DND-41 (cell line): Measurements from ENCODE around the gene SLC30A5.

Experiments used
- ATAC-seq: fragments of 200-7000 bp; cut with Tn5 transposase; 3 replicates; pipeline ENCODE4 v1.9.1; 2021; ENCODE audit warnings: low read depth; ENCODE audit not compliant: insufficient read depth
- DNase-seq: peaks from one replicate; pipeline ENCODE4 v3.0.0-alpha.2; 2020
- H2AFZ ChIP-seq: 2 replicates; pipeline ENCODE4 v1.6.0; 2012; ENCODE audit warnings: low read depth, low read length
- H3K27ac ChIP-seq: 2 replicates; pipeline ENCODE4 v1.5.1; 2012; ENCODE audit warnings: low read length, inconsistent platforms
- H3K27me3 ChIP-seq: fragments of 200-600 bp; sonication (generic); 2 replicates; pipeline ENCODE4 v1.6.0; 2012; ENCODE audit warnings: low read length, mild to moderate bottlenecking, inconsistent platforms; ENCODE audit not compliant: insufficient read depth, poor library complexity
- H3K36me3 ChIP-seq: 2 replicates; pipeline ENCODE4 v1.5.1; 2012; ENCODE audit warnings: low read length, inconsistent platforms; ENCODE audit not compliant: insufficient read depth
- H3K4me1 ChIP-seq: 2 replicates; pipeline ENCODE4 v1.5.1; 2012; ENCODE audit warnings: mild to moderate bottlenecking, low read length; ENCODE audit not compliant: insufficient read depth
- H3K4me2 ChIP-seq: 2 replicates; pipeline ENCODE4 v1.6.0; 2012; ENCODE audit warnings: mild to moderate bottlenecking, moderate library complexity, low read length, inconsistent platforms; ENCODE audit not compliant: insufficient read depth
- H3K4me3 ChIP-seq, 2 experiments: fragments of 200-600 bp in 1 of 2; shearing (Covaris generic) in 1 of 2; 2 replicates each; pipeline ENCODE4 v1.5.1; 2012 to 2016; ENCODE audit warnings: inconsistent platforms in 2 of 2, low read length in 2 of 2, mild to moderate bottlenecking in 2 of 2, low read depth in 1 of 2, moderate library complexity in 1 of 2
- H3K79me2 ChIP-seq: 2 replicates; pipeline ENCODE4 v1.6.0; 2012; ENCODE audit warnings: low read length, inconsistent platforms; ENCODE audit not compliant: insufficient read depth
- H3K9ac ChIP-seq: 2 replicates; pipeline ENCODE4 v1.6.0; 2012; ENCODE audit warnings: low read depth, mild to moderate bottlenecking, inconsistent platforms, low read length, moderate library complexity
- H3K9me3 ChIP-seq: 2 replicates; pipeline ENCODE4 v1.5.1; 2012; ENCODE audit warnings: low read length, moderate library complexity, mild to moderate bottlenecking, inconsistent platforms; ENCODE audit not compliant: insufficient read depth, severe bottlenecking
- H4K20me1 ChIP-seq: 2 replicates; pipeline ENCODE4 v1.6.0; 2012; ENCODE audit warnings: low read length; ENCODE audit not compliant: insufficient read depth
- CTCF ChIP-seq: IDR thresholded peaks from 2 replicates; pipeline ENCODE4 v1.5.1; 2012; ENCODE audit warnings: borderline replicate concordance, low read length, moderate library complexity, mild to moderate bottlenecking; ENCODE audit not compliant: poor library complexity, severe bottlenecking; ENCODE audit errors: extremely low read depth
- EZH2 ChIP-seq: IDR thresholded peaks from 3 replicates; pipeline ENCODE4 v1.6.1; 2012; ENCODE audit warnings: borderline replicate concordance, low read depth, mild to moderate bottlenecking, moderate library complexity, low read length, inconsistent platforms; ENCODE audit not compliant: severe bottlenecking

Gene SLC30A5

GRCh38 chr5:69156456-69156855 is 62.6 kb downstream of the SLC30A5 start:
- DNase-seq (no peak), ATAC-seq (no peak)
- Histone ChIP-seq H3K36me3 (no peaks in the 10 kb centered on the region), H4K20me1 (no peaks in the 10 kb centered on the region), H3K4me3 (no peak overlapping the region), H3K27me3 (no peaks in the 10 kb centered on the region), H3K79me2 (no peaks in the 10 kb centered on the region), H3K9ac (no peak overlapping the region), H3K27ac (no peak overlapping the region), H3K4me1 (no peaks in the 10 kb centered on the region), H2AFZ (no peak overlapping the region), H3K9me3 (no peaks in the 10 kb centered on the region), H3K4me2 (no peak overlapping the region)
- TF ChIP-seq CTCF (no peak), EZH2 (no peak)

GRCh38 chr5:69158039-69158438 is 64.2 kb downstream of the SLC30A5 start:
- Histone ChIP-seq H4K20me1 (no peaks in the 10 kb centered on the region), H3K79me2 (no peaks in the 10 kb centered on the region), H3K9me3 (no peaks in the 10 kb centered on the region), H3K4me2 (no peak overlapping the region), H3K27ac (no peak overlapping the region), H3K27me3 (no peaks in the 10 kb centered on the region), H3K9ac (no peak overlapping the region), H3K36me3 (no peaks in the 10 kb centered on the region), H3K4me3 (no peak overlapping the region), H2AFZ (no peak overlapping the region), H3K4me1 (no peaks in the 10 kb centered on the region)
- DNase-seq (no peak), ATAC-seq (no peak)
- TF ChIP-seq EZH2: no peak
- no peak for TF ChIP-seq CTCF

GRCh38 chr5:69160651-69161050 is 66.8 kb downstream of the SLC30A5 start:
- Histone ChIP-seq H3K79me2 (no peaks in the 10 kb centered on the region), H3K9me3 (no peaks in the 10 kb centered on the region), H3K9ac (no peak overlapping the region), H3K4me3 (no peak overlapping the region), H3K4me1 (no peaks in the 10 kb centered on the region), H3K27me3 (no peaks in the 10 kb centered on the region), H3K4me2 (no peak overlapping the region), H3K36me3 (no peaks in the 10 kb centered on the region), H3K27ac (no peak overlapping the region), H2AFZ (no peak overlapping the region), H4K20me1 (no peaks in the 10 kb centered on the region)
- no peak for TF ChIP-seq EZH2
- no peak for TF ChIP-seq CTCF
- no peak for ATAC-seq
- DNase-seq: no peak
